Fibroblast of lung (primary cell): Measurements from ENCODE around the gene RERG.

ENCODE experiments used
- EZH2 ChIP-seq: IDR thresholded peaks from 2 replicates; pipeline ENCODE4 v1.5.1; 2012; ENCODE audit warnings: low read length, control low read depth, mild to moderate bottlenecking; ENCODE audit errors: missing control alignments
- TF ChIP-seq, protein P1 (sequence below), 2 donors: IDR thresholded peaks in 1 of 2; conservative IDR thresholded peaks in 1 of 2; 1 replicate in 1 of 2; 2 replicates in 1 of 2; pipeline ENCODE4 v1.5.1; 2011 to 2012; ENCODE audit warnings: low read length in 2 of 2, control low read depth in 1 of 2, inconsistent platforms in 1 of 2, low read depth in 1 of 2, mild to moderate bottlenecking in 1 of 2

DNA sequence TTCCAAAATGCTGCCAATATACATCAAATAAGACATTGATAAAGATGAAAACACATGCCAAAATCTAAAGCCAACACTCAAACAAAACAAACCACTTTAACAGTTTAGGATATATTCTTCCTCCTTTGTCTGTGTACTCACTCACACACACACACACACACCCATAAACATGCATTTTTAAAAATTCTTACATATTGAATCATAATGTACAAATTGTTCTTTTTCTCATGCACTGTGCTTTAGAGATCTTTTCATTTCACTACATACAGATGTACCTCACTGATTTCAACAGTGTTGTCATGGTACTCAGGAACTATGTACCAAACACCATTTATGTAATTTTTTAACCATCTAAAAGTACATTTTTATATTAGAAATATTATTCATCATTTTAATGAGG lies 9.5 kb upstream of the RERG start:
- TF ChIP-seq, protein P1, sequence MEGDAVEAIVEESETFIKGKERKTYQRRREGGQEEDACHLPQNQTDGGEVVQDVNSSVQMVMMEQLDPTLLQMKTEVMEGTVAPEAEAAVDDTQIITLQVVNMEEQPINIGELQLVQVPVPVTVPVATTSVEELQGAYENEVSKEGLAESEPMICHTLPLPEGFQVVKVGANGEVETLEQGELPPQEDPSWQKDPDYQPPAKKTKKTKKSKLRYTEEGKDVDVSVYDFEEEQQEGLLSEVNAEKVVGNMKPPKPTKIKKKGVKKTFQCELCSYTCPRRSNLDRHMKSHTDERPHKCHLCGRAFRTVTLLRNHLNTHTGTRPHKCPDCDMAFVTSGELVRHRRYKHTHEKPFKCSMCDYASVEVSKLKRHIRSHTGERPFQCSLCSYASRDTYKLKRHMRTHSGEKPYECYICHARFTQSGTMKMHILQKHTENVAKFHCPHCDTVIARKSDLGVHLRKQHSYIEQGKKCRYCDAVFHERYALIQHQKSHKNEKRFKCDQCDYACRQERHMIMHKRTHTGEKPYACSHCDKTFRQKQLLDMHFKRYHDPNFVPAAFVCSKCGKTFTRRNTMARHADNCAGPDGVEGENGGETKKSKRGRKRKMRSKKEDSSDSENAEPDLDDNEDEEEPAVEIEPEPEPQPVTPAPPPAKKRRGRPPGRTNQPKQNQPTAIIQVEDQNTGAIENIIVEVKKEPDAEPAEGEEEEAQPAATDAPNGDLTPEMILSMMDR (conservative IDR thresholded peaks at IDR 0.05 in 1 of 2, IDR thresholded peaks at IDR 0.05 in 1 of 2; ENCODE audit: low read depth in 1 of 2, low read length in 2 of 2) = no peak
- no peak for TF ChIP-seq EZH2
